GM19351 (cell line): ENCODE results near the gene AGXT.

ENCODE experiments used
- ATAC-seq: cut with Tn5 transposase; IDR thresholded peaks from one replicate; pipeline ENCODE4 v1.9.1; 2021; ENCODE audit warnings: mild to moderate bottlenecking, moderate library complexity; ENCODE audit not compliant: unreplicated experiment

AGXT gene

GRCh38 chr2:240884745-240885144 is 16.1 kb downstream of the AGXT start:
- no peak for ATAC-seq

GRCh38 chr2:240885566-240885965 is 16.9 kb downstream of the AGXT start:
- ATAC-seq, result no peak

- ATAC-seq, result no peak
Observed at GRCh38 chr2:240886023-240886565, 17.5 kb downstream of the AGXT start.

GRCh38 chr2:240886678-240887609 is 18.3 kb downstream of the AGXT start:
- no peak for ATAC-seq

- ATAC-seq, result no peak
Observed at GRCh38 chr2:240887631-240888030, 19.0 kb downstream of the AGXT start.

GRCh38 chr2:240888130-240888889 is 19.7 kb downstream of the AGXT start:
- ATAC-seq, result no peak

GRCh38 chr2:240888890-240889573 is 20.4 kb downstream of the AGXT start:
- no peak for ATAC-seq

GRCh38 chr2:240889601-240890560 is 21.3 kb downstream of the AGXT start:
- ATAC-seq, result no peak

- no peak for ATAC-seq
Observed at GRCh38 chr2:240890691-240891090, 22.1 kb downstream of the AGXT start.

- ATAC-seq, result no peak
Observed at GRCh38 chr2:240891492-240892340, 23.1 kb downstream of the AGXT start.

- no peak for ATAC-seq
Observed at GRCh38 chr2:240892356-240892755, 23.7 kb downstream of the AGXT start.

GRCh38 chr2:240892925-240893324 is 24.3 kb downstream of the AGXT start:
- ATAC-seq, result no peak

GRCh38 chr2:240893363-240893844 is 24.8 kb downstream of the AGXT start:
- no peak for ATAC-seq

- no peak for ATAC-seq
Observed at GRCh38 chr2:240894006-240894405, 25.4 kb downstream of the AGXT start.

- ATAC-seq, result no peak
Observed at GRCh38 chr2:240894836-240895558, 26.4 kb downstream of the AGXT start.

GRCh38 chr2:240895656-240896388 is 27.2 kb downstream of the AGXT start, which contains the start of gene MAB21L4:
Gene MAB21L4 (minus strand): TSS chr2:240896156. CDS start chr2:240895997, 159 bp downstream.
- ATAC-seq, result no peak

GRCh38 chr2:240896394-240896793 is 27.8 kb downstream of the AGXT start:
- ATAC-seq, result no peak
